Measurements from ENCODE around the gene CUL4B. TPM values are rescaled to one million over a fixed set of nuclear protein-coding genes. Genes with fewer than 3 reads are reported as not detected.
"Not testable (repeated sequence)": the region's sequence is repeated elsewhere in the genome, so short reads cannot be mapped to it uniquely, and the experiment has no call there.

Gene CUL4B
- total RNA-seq, 1 donor from 2014 or later, result 39.8 TPM

DNA sequence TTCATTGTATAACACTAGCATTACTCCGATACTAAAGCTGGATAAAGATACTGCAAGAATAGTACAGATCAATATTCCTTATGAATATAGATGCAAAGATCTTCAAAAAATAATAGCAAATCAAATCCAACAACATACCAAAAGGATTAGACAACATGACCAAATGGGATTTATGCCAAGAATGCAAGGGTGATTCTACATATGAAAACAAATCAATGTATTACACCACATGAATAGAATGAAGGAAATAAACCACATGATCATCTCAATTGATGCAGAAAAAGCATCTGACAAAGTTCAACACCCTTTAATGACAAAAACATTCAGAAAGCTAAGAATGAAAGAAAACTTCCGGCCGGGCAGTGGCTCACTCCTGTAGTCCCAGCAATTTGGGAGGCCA lies 42.8 kb downstream of the CUL4B start:
- DNase-seq, result no peak

DNA sequence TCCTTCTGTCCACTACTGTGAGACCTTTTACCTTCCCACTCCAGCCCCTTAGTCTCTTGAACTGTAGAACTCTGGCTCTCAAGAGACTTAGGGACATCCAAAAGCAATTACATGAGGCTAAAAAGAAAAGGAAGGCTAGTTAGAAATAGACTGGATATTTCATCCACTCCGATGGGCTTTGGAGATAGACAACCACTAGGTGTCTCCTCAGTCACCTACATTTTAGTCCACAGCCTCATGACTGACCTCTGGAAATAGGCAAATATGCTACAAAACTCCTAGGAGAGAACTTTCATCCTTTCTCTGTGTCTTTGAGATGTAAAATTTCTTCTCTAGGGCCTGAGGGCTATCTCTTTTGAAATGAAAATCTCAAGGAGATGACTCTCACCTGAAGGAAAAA lies 46.5 kb downstream of the CUL4B start:
- no peak for DNase-seq

DNA sequence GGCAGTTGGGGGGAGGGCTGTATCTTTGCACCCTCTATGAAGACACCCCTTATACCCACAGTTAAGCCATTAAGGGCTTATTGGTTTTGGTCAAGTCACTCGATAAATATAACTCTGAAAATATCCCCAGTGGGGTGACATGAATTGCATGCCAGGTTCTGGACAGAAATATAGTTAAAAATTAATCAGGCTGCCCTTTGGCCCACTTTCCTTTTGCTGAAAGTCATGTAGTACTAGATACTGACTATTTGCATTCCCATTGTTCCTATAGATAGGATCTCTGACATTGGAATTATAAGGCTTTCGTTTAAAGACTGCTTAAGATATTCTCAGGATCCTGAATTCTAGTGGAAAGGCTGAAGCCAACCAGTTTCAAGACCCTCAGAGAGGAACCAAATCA lies 48.1 kb downstream of the CUL4B start:
- no peak for DNase-seq

DNA sequence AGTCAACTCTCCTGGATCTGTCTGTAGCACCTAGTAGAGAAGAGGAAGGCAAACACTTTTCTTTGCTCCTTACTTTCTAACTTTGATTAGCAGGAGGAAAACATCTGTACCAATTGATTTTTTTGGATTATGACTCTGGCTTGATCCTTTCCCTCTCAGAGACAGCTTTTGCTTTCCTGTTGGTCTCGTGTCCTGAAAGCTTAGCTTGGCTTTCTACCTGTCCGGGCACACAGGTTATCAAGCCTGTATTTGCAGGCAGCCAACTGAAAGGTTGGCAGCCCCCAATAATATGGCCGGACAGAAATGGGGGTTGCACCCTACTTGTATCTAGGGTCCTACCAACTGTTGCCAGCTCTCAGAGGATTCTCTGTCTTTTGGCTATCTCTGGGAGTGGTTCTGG lies 48.5 kb downstream of the CUL4B start:
- no peak for DNase-seq

DNA sequence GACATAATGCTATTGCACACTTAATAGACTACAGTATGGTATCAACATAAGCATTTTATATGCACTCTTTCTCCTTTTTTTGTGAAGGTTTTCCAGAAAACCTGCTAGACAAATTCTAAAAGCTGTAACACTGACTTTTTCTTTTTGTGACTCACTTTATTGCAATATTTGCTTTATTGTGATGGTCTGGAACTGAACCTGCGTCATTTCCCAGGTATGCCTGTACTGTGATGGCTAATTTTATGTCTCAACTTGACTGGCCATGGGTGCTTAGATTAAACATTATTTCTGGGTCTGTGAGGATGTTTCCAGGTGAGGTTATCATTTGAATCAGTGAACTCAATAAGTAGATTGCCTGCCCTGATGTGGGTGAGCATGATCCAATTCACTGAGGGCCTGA lies 56.2 kb downstream of the CUL4B start:
- DNase-seq, result no peak

DNA sequence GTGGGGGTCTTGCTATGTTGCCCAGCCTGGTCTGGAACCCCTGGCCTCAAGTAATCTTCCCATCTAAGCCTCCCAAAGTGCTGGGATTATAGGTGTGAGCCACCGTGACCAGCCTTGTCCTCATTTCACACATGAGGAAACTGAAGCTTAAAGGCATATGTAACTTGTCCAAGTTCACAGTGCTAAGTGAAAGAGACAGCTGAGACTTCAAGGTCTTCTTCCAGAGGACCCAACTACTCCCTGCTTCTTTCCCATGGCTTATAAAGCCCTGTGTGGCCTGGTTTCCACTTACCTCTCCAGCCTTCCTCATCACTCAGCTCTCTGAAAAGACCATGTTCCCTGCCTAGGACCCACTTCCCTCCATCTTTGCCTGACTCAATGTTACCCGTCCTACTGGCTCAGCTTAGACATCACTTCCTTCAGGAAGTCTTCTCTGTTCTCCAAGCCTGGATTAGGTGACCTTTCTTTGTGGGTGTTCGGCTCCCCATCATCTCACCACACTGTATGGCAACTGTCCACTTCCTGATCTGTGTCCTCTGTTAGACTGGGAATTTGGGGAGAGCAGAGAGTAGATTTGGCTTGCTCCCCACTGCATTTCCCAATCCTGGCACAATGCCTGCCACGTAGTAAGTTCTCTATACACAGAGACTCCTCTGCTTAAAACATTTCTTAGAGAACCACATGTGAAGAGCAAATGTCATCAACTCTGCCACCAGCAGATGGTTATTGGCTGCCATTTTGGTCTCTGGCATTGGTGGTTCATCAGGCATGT lies 61.3 kb downstream of the CUL4B start:
- no peak for DNase-seq

DNA sequence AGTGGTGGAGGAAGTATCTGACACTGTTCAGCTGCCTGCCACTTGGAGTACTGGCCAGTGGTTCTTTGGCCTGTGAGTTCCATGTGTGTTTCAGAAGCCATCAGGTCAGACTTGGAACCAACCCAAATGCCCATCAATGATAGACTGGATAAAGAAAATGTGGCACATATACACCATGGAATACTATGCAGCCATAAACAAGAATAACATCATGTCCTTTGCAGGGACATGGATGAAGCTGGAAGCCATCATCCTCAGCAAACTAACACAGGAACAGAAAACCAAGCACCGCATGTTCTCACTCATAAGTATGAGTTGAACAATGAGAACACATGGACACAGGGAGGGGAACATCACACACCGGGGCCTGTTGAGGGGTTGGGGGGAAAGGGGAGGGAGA lies 70.6 kb downstream of the CUL4B start:
- DNase-seq, result not testable (repeated sequence)

DNA sequence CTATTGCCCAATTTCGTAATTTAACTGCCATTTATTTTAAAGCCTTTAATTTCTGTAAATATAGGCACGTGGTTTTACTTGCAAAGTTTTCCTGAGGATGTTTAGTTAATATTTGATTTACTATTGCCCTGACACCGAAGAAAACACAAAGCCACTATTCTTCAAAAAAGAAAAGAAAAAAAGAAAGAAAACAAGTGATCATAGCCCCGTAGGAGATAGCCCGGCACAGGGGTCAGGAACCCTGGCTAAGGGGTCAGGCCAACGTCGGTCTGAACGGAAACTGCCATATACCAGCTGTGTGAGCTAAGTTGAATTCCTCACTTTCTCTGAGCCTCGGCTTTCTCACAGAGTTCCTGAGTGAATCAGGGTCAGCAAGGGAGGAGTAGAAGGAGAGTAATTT lies 74.0 kb downstream of the CUL4B start:
- DNase-seq, result no peak

DNA sequence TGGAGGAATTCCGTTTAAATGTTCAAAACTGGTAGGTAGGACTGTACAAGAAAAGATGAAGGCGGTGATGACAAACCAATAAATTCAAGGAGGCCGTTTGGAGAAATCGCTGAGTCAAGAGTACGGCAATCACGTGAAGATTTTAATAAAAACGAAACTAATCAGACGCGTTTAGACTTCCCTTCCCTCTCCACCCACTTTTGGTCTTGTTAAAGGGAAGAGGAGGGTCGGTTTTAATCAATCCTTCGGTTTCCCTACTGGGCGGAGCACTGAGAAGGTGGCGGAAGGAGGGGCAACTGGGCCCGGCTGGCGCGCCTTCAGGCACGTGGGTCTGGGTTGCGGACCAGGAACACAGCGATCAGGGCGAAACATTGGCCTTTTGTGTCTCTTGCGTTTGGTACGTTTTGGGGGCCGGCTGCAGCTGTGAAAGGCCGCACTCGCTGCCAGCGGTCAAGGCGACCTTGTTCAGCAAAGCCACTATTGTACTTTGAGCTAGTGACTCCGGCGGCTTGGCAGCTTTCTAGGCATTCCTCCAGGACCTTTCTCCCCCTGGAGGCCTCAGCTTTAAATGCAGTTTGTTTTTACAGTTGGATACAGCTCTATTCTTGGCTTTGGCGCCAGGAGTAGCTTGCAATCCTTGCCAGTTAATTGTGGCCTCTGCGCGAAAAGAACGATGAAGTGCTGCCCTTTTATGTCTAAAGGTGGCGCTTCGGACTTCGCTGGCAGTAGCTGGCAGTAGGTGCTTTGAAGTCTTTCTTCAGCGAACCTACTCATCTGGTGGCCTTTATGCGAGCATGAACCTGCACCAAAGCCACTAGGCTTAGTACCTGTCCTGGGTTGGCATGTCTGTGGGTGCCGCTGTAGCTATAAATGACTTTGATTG lies 74.9 kb downstream of the CUL4B start:
- peak; percentile 67 for DNase-seq

DNA sequence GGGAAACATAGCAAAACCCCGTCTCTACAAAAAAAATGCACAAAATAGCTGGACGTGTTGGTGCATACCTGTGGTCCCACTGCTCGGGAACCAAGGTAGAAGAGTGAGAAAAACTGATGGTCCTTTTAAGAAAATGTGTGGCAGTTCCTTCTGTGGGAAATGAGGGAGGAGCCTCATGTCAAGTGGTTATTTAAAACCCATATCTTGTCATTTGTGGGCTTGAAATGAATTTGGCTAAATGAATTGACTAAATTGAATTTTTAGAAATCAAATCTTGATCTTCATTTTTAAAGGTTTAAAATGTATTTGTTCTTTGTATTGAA lies 75.5 kb downstream of the CUL4B start:
- no peak for DNase-seq

DNA sequence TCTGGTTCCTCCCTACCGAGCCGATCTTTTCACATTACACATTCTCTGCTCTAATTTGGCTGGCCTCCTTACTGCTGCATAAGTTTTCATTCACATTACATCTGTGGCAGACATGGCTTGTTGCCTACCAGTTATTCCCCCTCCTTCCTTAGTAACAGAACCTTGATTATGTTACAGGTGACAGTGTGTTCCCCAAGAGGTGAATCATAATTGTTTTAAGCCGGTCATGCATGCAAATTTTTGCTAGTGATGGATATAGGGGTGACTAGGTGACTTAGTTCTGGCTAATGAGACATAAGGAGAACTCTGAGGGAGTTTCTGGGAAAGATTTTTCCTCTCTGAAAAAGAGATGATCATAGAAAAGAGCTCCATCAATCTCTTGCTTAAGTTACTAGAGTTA lies 83.3 kb downstream of the CUL4B start:
- no peak for DNase-seq

DNA sequence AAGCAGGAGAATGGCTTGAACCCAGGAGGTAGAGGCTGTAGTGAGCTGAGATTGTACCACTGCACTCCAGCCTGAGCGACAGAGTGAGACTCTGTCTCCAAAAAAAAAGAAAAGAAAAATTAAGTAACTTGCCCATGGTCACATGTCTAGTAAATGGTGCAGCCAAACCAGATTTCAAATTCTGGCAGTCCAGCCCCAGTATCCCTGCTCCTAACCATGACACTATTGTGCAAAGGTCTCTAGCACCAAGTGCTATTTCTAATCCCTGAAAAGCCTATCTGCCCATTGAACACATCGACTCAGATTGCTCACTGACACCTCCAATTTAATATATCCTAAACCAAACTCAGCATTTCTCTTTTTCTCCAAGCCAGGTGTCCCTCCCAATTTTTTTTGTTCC lies 84.0 kb downstream of the CUL4B start:
- DNase-seq, result no peak

DNA sequence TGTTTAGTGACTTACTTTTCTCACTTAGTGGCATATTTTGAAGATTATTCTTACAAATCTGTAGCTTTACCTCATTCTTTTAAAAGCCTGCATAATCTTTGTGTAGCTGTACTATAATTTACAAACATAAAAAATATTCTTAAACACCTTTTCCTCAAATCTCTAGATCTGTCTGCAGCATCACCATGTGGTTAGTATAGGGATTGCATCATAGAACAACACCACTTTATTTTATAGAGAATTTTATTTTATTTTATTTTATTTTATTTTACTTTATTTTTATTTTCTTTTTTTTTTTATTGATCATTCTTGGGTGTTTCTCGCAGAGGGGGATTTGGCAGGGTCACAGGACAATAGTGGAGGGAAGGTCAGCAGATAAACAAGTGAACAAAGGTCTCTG lies 85.3 kb downstream of the CUL4B start:
- not testable (repeated sequence) for DNase-seq

Small RNAs within 50 kb of the gene (small RNA-seq; reads per million reads assigned to genes)
- gene RNU7-37P, result not detected

Other genes with a start within 250 kb of the CUL4B start
- gene TMEM255A, start 249.5 kb downstream of the CUL4B start, total RNA-seq, result 1.4 TPM
- gene ATP1B4, start 198.9 kb downstream of the CUL4B start, total RNA-seq, result under 0.01 TPM
- gene LAMP2, start 91.7 kb downstream of the CUL4B start, total RNA-seq, result 48.8 TPM
- 39.1 TPM for gene MCTS1, start 43.1 kb upstream of the CUL4B start, total RNA-seq
- gene C1GALT1C1, start 69.1 kb upstream of the CUL4B start, total RNA-seq, result 16.2 TPM

Measured in occipital lobe (tissue), 3 donors.